NCI-H187 (cell line): ENCODE results near the gene MROH7.
"Not testable (repeated sequence)": the region's sequence is repeated elsewhere in the genome, so short reads cannot be mapped to it uniquely, and the experiment has no call there.

Source experiments
- DNase-seq, 2 experiments: peaks; one replicate each; lab custom pipeline; 2025; lab: John Stamatoyannopoulos, UW

The MROH7 gene

GRCh38 chr1:54610048-54610447 is 31.5 kb upstream of the MROH7 start:
- no peak for DNase-seq

- no peak for DNase-seq
These were observed 30.7 kb upstream of the MROH7 start for GRCh38 chr1:54610601-54611580.

- DNase-seq, result no peak
These were observed 30.0 kb upstream of the MROH7 start for GRCh38 chr1:54611621-54612020.

- no peak for DNase-seq
These were observed 27.6 kb upstream of the MROH7 start for GRCh38 chr1:54614024-54614423.

GRCh38 chr1:54614563-54614962 is 27.0 kb upstream of the MROH7 start:
- DNase-seq, result no peak

- DNase-seq, result no peak
These were observed 25.9 kb upstream of the MROH7 start for GRCh38 chr1:54615531-54616279.

GRCh38 chr1:54619749-54620148 is 21.8 kb upstream of the MROH7 start:
- no peak for DNase-seq

- DNase-seq, result no peak
These were observed 18.2 kb upstream of the MROH7 start, which contains the start of gene FAM151A for GRCh38 chr1:54623216-54624007. TSS of gene FAM151A (minus strand) at chr1:54623525. CDS start at chr1:54623395, 130 bp downstream.

GRCh38 chr1:54624466-54625464 is 16.8 kb upstream of the MROH7 start:
- DNase-seq, result no peak

GRCh38 chr1:54627196-54627595 is 14.4 kb upstream of the MROH7 start:
- no peak for DNase-seq

GRCh38 chr1:54635804-54636203 is 5.8 kb upstream of the MROH7 start:
- not testable (repeated sequence) for DNase-seq

GRCh38 chr1:54636461-54637446 is 4.8 kb upstream of the MROH7 start:
- not testable (repeated sequence) for DNase-seq

- no peak for DNase-seq
These were observed 1.2 kb upstream of the MROH7 start for GRCh38 chr1:54640361-54640760.

- no peak for DNase-seq
These were observed 2.1 kb downstream of the MROH7 start for GRCh38 chr1:54643736-54644135.

- no peak for DNase-seq
These were observed 4.5 kb downstream of the MROH7 start for GRCh38 chr1:54645806-54646676.

- no peak for DNase-seq
These were observed 7.7 kb downstream of the MROH7 start for GRCh38 chr1:54649130-54649898.

- DNase-seq, result no peak
These were observed 8.3 kb downstream of the MROH7 start for GRCh38 chr1:54649921-54650320.

- DNase-seq, result no peak
These were observed 8.8 kb downstream of the MROH7 start for GRCh38 chr1:54650417-54650816.
